Left ventricle myocardium superior (tissue), 1 donor: ENCODE results near the gene COL16A1. TPM values are rescaled to one million over a fixed set of nuclear protein-coding genes. Genes with fewer than 3 reads are reported as not detected.

Source experiments
- ATAC-seq: fragments of 200-7000 bp; cut with Tn5 transposase; one replicate; pipeline ENCODE4 v1.9.1; 2020; ENCODE audit warnings: mild to moderate bottlenecking, moderate library complexity
- DNase-seq: peaks from one replicate; pipeline ENCODE4 v3.0.0-alpha.2; 2020
- intact Hi-C: fragments of 100-400 bp; cut with micrococcal nuclease; formaldehyde crosslinking; loops from one replicate; pipeline ENCODE4 v1.11.0; 2022
- total RNA-seq: library from RNA; stranded (reverse); fragmentation: NEBNext Ultra II Directional; extraction: Animal tissue kit (Norgen Biotek cat#: 25700); gene quantifications from one replicate; pipeline ENCODE4 v1.2.1, GENCODE V29; 2021
- donor health status: DM: no; HTN: yes; CAD: no; lungs with severe emphysema.

The COL16A1 gene
- total RNA-seq, 1 donor from 2014 or later, result 16.1 TPM

DNA sequence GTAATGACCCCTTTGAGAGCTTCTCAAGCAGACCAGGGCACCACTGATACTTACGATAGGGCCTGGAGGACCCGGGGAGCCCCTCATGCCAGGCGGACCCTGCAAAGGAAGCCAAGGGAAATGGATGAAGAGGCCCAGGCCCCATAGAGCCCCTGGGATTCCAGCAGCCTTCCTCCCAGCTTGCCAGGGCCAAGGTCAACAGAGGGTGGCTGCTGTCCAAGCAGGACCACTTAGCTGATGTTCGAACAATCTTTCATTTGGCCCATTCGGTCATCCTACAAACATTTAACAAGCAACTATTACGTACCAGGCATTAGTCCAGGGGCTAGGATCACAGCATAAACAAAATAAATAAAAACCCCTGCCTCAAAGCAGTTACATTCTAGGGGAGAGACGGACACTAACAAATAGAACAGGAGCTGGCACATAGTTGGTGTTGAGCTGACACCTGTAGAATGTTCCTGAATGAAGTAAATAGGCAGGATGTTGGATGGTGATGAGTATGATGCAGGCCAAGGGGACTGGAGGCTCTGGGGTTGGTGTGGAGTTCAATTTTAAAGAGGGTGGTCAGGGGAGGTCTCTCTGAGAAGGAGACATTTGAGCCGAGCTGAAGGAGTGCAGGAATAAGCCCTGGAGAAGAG is 32.1 kb downstream of the COL16A1 start:
- intact Hi-C loops, result loop anchor here (5.0 kb wide), 1 partner anchor 41 kb away; no protein-coding TSS in a partner anchor
- no peak for DNase-seq

GRCh38 chr1:31671147-31671546 is 32.7 kb downstream of the COL16A1 start:
- DNase-seq (no peak), ATAC-seq (no peak)
- intact Hi-C loops, result loop anchor here (5.0 kb wide), 1 partner anchor 41 kb away; no protein-coding TSS in a partner anchor

More for the DNA sequence above, 32.1 kb downstream of the COL16A1 start:
- no peak for ATAC-seq

GRCh38 chr1:31670593-31670964 is 33.2 kb downstream of the COL16A1 start:
- ATAC-seq, result peak; percentile 1
- intact Hi-C loops, result loop anchor here (5.0 kb wide), 1 partner anchor 42 kb away; no protein-coding TSS in a partner anchor
- no peak for DNase-seq

DNA sequence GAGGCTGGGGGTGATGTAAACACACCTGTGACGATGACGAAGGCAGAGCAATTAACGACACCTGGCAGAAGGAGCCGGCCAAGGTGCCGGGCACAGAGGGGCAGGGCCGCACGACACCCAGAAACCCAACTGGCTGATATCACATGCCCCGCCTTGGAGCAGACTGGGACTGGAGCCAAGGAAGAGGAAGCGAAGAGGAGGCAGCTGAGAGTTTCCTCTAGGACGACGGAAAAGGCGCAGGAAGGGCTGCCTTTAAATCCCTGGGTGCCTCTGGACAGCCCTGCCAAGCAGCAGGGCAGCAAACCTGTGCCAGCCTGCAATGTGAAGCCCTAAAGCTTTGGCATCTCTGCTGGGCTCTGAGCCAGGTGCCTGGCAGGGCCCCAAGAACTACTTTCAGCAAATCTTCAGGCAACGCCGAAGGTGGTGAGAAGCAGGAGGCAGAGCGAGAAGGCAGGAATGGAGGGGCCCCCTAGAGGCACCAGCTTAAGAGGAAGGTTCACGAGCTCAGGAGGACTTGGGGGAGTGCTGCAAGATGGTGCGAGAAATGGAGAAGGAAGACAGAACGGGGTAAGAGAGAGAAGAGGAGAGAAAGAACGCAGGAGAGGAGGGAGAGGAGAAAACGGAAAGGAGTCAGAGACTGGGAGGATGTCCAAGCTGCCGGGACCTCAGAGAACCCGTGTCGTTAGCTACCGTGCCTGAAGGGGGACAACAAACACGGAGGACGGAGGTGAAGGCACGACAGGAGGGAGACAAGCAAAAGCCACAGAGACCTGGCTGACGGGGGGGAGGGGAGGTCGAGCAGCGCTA is 33.8 kb downstream of the COL16A1 start:
- peak; percentile 75 for ATAC-seq
- intact Hi-C loops, result loop anchor here (5.0 to 10.0 kb wide), 2 partner anchors 42 to 115 kb away; no protein-coding TSS in a partner anchor

DNA sequence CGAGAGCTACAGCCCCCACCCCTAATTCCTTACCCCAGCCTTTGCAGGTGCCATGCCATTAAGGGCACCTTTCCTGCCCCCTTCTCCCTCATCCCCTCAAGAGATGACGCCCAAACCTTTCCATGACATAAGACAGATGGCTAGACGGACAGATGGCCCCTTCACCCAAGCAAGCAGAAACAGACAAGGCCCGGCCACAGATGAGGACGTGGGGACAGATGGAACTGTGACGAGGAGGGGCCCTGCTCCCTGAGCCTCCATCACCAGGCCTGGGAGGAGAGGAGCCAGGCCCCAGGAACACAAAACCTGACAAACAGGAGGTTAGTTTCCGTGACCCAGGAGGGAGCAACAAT is 34.4 kb downstream of the COL16A1 start:
- intact Hi-C loops, result loop anchor here (10.0 kb wide), 1 partner anchor 115 kb away; no protein-coding TSS in a partner anchor
- DNase-seq (no peak), ATAC-seq (no peak)

More for the DNA sequence above, 33.8 kb downstream of the COL16A1 start:
- DNase-seq, result peak; percentile 90

DNA sequence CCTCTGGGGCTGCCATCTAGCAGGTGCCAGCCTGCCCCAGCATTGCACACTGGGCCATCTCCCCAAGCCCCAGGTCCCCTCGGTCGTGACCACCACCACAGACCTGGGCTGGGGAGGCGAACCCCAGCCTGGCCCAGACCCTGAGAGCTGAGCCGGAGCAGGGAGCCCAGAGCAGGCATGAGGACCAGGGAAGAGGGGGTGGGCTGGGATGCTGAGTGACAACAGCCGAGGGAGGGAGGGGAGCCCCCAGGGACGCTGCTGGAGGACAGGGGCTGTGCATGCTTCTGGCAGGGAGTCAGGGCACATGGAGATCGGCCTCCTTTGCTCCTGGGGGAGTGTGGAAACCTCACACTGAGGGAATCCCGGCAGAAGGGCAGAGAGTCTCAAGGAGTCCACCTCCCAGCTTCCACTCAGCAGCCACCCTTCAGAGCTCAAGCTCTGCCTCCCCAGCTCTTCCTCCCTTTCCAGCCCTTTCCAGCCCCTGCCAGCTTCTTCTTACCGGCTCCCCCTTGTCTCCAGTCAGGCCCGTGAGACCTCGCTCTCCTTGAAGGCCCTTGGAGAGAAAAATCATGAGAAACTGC is 35.4 kb downstream of the COL16A1 start:
- no peak for ATAC-seq
- intact Hi-C loops, result loop anchor here (10.0 kb wide), 1 partner anchor 116 kb away; no protein-coding TSS in a partner anchor
- no peak for DNase-seq

- ATAC-seq (no peak), DNase-seq (no peak)
- intact Hi-C loops, result loop anchor here (10.0 kb wide), 1 partner anchor 118 kb away; no protein-coding TSS in a partner anchor
These were observed 36.6 kb downstream of the COL16A1 start for GRCh38 chr1:31667065-31667785.

DNA sequence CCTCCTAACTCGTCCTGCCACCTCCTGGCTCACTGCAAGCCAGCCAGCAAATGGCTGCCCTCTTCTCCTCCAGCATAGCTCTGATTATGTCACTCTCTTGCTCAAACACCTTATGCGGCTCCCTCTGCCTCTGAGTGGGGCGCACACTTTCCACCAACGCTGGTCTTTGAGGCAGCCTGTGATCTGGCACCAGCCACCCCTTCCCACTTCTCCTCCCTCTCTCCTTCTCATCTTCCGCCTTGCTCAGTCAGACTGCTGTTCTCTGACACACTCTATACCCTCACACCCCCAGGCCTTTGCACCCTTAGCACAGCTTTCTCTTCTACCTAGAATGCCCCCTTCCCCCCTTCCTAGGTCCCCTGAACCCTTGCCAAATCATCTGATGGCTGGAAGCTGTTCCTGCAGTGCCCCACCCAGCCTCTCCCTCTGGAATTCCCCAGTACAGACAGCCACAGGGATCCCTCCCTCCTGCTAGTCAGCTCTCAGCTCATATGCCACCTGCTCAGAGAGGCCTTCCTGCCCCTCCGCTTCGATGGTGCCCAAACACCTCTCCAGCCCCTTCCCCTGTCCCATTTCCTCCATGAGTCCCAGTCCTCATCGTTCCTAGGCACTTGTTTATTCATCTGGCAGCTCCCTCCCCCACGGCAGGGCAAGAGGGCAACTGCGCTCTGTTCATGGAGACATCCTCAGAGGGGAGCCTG is 37.4 kb downstream of the COL16A1 start:
- no peak for ATAC-seq
- intact Hi-C loops, result loop anchor here (10.0 kb wide), 1 partner anchor 118 kb away; no protein-coding TSS in a partner anchor
- no peak for DNase-seq

GRCh38 chr1:31665234-31665878 is 38.5 kb downstream of the COL16A1 start:
- ATAC-seq (no peak), DNase-seq (no peak)
- intact Hi-C loops, result loop anchor here (10.0 kb wide), 1 partner anchor 119 kb away; no protein-coding TSS in a partner anchor

GRCh38 chr1:31664528-31664927 is 39.3 kb downstream of the COL16A1 start:
- ATAC-seq (no peak), DNase-seq (no peak)
- intact Hi-C loops, result loop anchor here (10.0 kb wide), 1 partner anchor 120 kb away; no protein-coding TSS in a partner anchor

- DNase-seq (peak; percentile 78), ATAC-seq (peak; percentile 60)
- intact Hi-C loops, result loop anchor here (10.0 kb wide), 1 partner anchor 121 kb away; no protein-coding TSS in a partner anchor
These were observed 40.0 kb downstream of the COL16A1 start for GRCh38 chr1:31663622-31664452.

DNA sequence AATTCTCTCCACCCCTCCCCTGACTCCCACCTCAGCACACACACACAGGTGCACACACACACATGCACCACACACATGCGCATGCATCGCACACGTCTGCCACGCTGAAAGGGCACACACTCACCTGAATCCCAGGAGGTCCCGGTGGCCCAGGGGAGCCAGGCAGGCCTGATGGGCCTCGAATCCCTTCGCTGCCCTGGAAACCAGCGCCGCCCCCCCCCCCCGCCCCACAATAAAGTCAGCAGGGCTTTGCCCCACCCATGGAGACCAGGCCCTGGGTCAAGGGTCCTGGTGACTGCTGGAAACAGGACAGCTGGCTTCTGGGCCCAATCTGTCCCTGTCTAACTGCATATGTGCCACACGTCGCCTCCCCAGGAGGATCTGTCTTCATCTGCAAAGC is 41.4 kb downstream of the COL16A1 start:
- DNase-seq (no peak), ATAC-seq (no peak)
- intact Hi-C loops, result loop anchor here (10.0 kb wide), 1 partner anchor 122 kb away; no protein-coding TSS in a partner anchor

DNA sequence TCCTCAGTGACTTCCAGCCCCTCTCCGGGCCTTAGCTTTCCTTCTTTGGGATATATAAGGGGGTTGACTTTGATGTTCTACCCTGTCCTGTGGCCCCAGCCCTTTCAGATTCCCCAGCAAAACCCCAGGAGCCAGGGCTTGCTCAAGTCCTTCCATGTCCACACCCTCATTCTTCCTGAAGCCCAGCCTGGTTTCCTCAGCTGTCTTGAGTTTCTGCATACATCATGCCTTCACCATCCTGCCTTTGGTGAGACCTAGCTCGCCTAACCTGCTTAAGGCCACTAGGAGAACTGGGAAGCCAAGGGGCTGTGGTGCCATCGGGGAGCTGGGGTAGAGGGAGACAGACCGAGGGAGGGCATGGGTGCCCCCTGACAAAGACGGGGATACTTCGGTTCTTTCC is 42.0 kb downstream of the COL16A1 start:
- intact Hi-C loops, result loop anchor here (10.0 kb wide), 1 partner anchor 123 kb away; no protein-coding TSS in a partner anchor
- DNase-seq, result no peak
- ATAC-seq, result no peak

- intact Hi-C loops, result loop anchor here (10.0 kb wide), 1 partner anchor 124 kb away; no protein-coding TSS in a partner anchor
- DNase-seq (no peak), ATAC-seq (no peak)
These were observed 42.9 kb downstream of the COL16A1 start for GRCh38 chr1:31660871-31661455.

DNA sequence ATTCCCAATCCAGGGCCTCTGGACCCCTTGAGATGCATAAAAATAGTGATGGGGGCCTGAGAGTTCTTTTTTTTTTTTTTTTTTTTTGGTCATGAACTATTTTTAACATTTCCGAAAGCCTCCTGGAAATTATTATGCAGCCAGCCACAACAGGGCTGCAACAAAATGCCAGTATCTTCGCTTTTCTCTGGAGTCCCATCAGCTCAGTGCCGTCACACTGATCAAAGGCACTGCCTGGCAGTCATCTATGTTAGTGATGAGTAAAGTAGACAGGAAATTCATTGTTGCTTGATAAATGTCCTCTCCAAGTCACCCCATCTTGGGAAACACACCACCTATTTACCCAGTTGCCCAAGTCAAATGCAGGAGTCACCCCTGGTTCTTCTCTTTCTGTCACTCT is 43.9 kb downstream of the COL16A1 start:
- intact Hi-C loops, result loop anchor here (10.0 kb wide), 1 partner anchor 125 kb away; no protein-coding TSS in a partner anchor
- DNase-seq (no peak), ATAC-seq (no peak)

DNA sequence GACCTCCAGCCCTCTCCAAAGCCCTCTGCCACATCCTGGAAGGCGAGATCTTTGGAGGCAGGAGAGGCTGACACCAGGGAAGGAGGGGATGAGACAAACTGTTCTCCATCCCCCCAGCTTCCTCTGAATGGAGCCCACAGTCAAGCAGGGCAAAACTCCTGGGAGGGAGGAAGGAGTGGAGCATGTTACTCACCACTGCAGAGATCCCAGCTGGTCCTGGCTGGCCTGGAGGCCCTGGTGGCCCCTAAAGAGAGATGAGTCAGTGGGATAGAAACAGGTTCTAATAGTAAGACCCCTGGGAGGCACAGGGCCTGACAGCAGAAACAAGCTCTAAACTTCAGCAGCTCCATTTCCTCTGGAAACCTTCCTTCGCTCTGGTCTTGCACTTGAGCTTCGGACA is 45.1 kb downstream of the COL16A1 start:
- no peak for ATAC-seq

More for the DNA sequence above, 45.1 kb downstream of the COL16A1 start:
- intact Hi-C loops, result no loop called here
- DNase-seq, result no peak
